ENCODE data around the gene PIGS.

The PIGS gene

DNA sequence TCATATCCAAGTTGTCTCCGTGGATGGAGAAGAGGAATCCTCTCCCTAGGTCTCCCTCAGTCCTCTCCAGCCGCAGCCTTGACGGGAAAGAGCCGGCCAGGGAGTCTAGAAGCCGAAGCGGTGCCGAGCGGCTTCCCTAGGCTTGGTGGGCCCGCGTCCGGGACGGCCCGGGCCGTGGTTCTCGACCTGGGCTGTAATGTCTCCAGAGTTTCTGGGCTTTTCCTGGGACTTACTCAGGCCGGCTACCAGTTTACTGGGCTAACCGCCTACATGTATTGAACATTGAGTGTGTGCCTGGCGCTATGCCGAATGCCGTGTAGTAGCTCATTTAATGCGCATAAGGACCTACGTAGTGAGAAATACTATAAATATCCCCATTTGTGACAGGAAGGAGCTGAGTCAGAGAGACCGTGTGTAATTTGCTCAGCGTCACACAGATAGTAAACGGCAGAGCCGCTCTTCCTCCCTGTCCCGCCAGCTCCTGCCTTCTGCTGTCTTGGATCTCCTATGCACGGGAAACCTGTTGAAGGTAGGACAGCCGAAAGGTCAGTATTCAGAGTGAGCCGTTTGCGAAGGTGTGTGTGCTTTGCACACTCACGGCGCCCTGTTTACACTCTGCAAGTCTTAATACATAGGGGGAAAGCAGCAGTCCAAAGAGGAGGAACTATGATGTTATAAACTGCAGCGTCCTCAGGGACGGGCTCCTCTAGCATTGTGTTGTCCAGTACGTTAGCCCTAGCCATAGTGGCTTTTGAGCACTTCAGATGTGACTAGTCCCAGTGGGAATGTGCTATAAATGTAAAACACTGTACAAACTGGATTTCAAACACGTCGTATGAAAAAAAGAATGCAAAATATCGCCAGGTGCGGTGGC, 28.2 kb upstream of the PIGS start:
- Histone ChIP-seq H2BK5ac (ENCODE audit: low read length) (peak overlapping the region; percentile 76), H3K9ac (ENCODE audit: low read length) (peak overlapping the region; percentile 96), H3K27me3 (ENCODE audit: insufficient read depth, low read length, poor library complexity) (no peaks in the 10 kb centered on the region), H2AK5ac (ENCODE audit: low read length) (no peak overlapping the region), H3K79me1 (ENCODE audit: low read length) (no peaks in the 10 kb centered on the region), H3K79me2 (ENCODE audit: control insufficient read depth, insufficient read depth, low read length) (peaks cover 6% of the 10 kb centered on the region), H3K56ac (ENCODE audit: low read length) (peak overlapping the region; percentile 99), H3K4me1 (ENCODE audit: control insufficient read depth, low read depth, low read length) (peaks cover 3% of the 10 kb centered on the region), H3K4me3 (ENCODE audit: low read length) (peak overlapping the region; percentile 70), H3K23ac (ENCODE audit: low read length) (peak overlapping the region; percentile 96), H3K4me2 (ENCODE audit: low read length) (peak overlapping the region; percentile 99), H4K8ac (ENCODE audit: low read depth, low read length) (no peak overlapping the region), H3K27ac (ENCODE audit: low read depth, low read length) (peak overlapping the region; percentile 31), H3K4ac (ENCODE audit: low read depth, low read length) (no peak overlapping the region), H2BK120ac (ENCODE audit: low read depth, low read length) (no peak overlapping the region), H2BK15ac (replicated peaks; ENCODE audit: low read depth) (no peak overlapping the region), H3K36me3 (ENCODE audit: control insufficient read depth, insufficient read depth, low read length) (no peaks in the 10 kb centered on the region), H4K5ac (ENCODE audit: low read length) (no peak overlapping the region), H3K18ac (ENCODE audit: low read length) (no peak overlapping the region)
- no CpG with 5 or more reads among the region's 40 CpGs for WGBS (ENCODE audit: extremely low coverage, insufficient coverage, low lambda C conversion rate)
- DNase-seq, result no peak

- Histone ChIP-seq H3K4ac (ENCODE audit: low read depth, low read length) (peak within 1 kb of the TSS; percentile 73), H3K79me1 (ENCODE audit: low read length) (no peaks in the 10 kb centered on the region), H3K79me2 (ENCODE audit: control insufficient read depth, insufficient read depth, low read length) (peaks cover 6% of the 10 kb centered on the region), H3K9ac (ENCODE audit: low read length) (peak within 1 kb of the TSS; percentile 96), H3K23ac (ENCODE audit: low read length) (peak within 1 kb of the TSS; percentile 96), H2AK5ac (ENCODE audit: low read length) (no peak within 1 kb of the TSS), H4K5ac (ENCODE audit: low read length) (no peak within 1 kb of the TSS), H4K8ac (ENCODE audit: low read depth, low read length) (no peak within 1 kb of the TSS), H2BK15ac (replicated peaks; ENCODE audit: low read depth) (no peak within 1 kb of the TSS), H3K27ac (ENCODE audit: low read depth, low read length) (peak within 1 kb of the TSS; percentile 31), H3K4me1 (ENCODE audit: control insufficient read depth, low read depth, low read length) (peaks cover 3% of the 10 kb centered on the region), H2BK120ac (ENCODE audit: low read depth, low read length) (no peak within 1 kb of the TSS), H3K18ac (ENCODE audit: low read length) (peak within 1 kb of the TSS; percentile 72), H2BK5ac (ENCODE audit: low read length) (peak within 1 kb of the TSS; percentile 76), H3K4me3 (ENCODE audit: low read length) (peak within 1 kb of the TSS; percentile 93), H3K4me2 (ENCODE audit: low read length) (peak within 1 kb of the TSS; percentile 99), H3K27me3 (ENCODE audit: insufficient read depth, low read length, poor library complexity) (no peaks in the 10 kb centered on the region), H3K36me3 (ENCODE audit: control insufficient read depth, insufficient read depth, low read length) (no peaks in the 10 kb centered on the region), H3K56ac (ENCODE audit: low read length) (peak within 1 kb of the TSS; percentile 99)
- WGBS (ENCODE audit: extremely low coverage, insufficient coverage, low lambda C conversion rate), result no CpG with 5 or more reads among the region's 44 CpGs
- peak; percentile 97 for DNase-seq
Measured at GRCh38 chr17:28598799-28599310, 27.5 kb upstream of the PIGS start, which contains the start of gene SPAG5. TSS of gene SPAG5 (minus strand) at chr17:28599025. CDS start at chr17:28598946, 79 bp downstream.

DNA sequence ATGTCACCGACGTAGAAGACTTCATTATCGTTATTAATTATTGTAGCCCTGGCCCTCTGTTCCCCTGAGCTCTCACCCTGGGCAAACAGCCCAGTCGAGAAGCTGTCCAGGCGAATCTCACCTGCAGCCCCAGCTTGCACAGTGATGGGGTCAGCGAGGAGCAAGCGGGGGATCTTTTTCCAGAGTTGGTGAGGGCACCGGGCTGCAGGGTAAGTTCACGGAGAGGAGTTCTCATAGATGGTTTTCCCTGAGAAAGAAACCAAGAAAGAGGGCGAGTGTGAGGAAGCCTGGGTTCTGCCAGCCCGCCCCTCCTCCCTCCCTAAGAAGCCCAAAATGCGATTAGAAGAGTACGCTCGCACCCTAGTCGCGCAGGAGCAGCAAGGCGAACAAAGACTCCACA, 27.1 kb upstream of the PIGS start:
- no peak overlapping the region for H3K27ac ChIP-seq (ENCODE audit: low read depth, low read length)
- H3K27me3 ChIP-seq (ENCODE audit: insufficient read depth, low read length, poor library complexity), result no peaks in the 10 kb centered on the region
- peak overlapping the region; percentile 80 for H3K9ac ChIP-seq (ENCODE audit: low read length)
- no peak overlapping the region for H4K5ac ChIP-seq (ENCODE audit: low read length)
- peaks cover under 1% of the 10 kb centered on the region for H3K36me3 ChIP-seq (ENCODE audit: control insufficient read depth, insufficient read depth, low read length)
- peaks cover 3% of the 10 kb centered on the region for H3K4me1 ChIP-seq (ENCODE audit: control insufficient read depth, low read depth, low read length)
- no peaks in the 10 kb centered on the region for H3K79me1 ChIP-seq (ENCODE audit: low read length)
- peak overlapping the region; percentile 72 for H3K18ac ChIP-seq (ENCODE audit: low read length)
- no peak for DNase-seq
- no peak overlapping the region for H4K8ac ChIP-seq (ENCODE audit: low read depth, low read length)
- H2BK120ac ChIP-seq (ENCODE audit: low read depth, low read length), result no peak overlapping the region
- H3K4me2 ChIP-seq (ENCODE audit: low read length), result peak overlapping the region; percentile 52
- H3K4me3 ChIP-seq (ENCODE audit: low read length), result peak overlapping the region; percentile 93
- peak overlapping the region; percentile 56 for H3K23ac ChIP-seq (ENCODE audit: low read length)
- WGBS (ENCODE audit: extremely low coverage, insufficient coverage, low lambda C conversion rate), result no CpG with 5 or more reads among the region's 17 CpGs
- peak overlapping the region; percentile 91 for H3K56ac ChIP-seq (ENCODE audit: low read length)
- H3K79me2 ChIP-seq (ENCODE audit: control insufficient read depth, insufficient read depth, low read length), result peaks cover 6% of the 10 kb centered on the region
- H2BK15ac ChIP-seq (replicated peaks; ENCODE audit: low read depth), result no peak overlapping the region
- no peak overlapping the region for H2BK5ac ChIP-seq (ENCODE audit: low read length)
- no peak overlapping the region for H2AK5ac ChIP-seq (ENCODE audit: low read length)
- H3K4ac ChIP-seq (ENCODE audit: low read depth, low read length), result peak overlapping the region; percentile 73

- peak overlapping the region; percentile 80 for H3K9ac ChIP-seq (ENCODE audit: low read length)
- peaks cover 6% of the 10 kb centered on the region for H3K79me2 ChIP-seq (ENCODE audit: control insufficient read depth, insufficient read depth, low read length)
- peak overlapping the region; percentile 52 for H3K4me2 ChIP-seq (ENCODE audit: low read length)
- H3K4me1 ChIP-seq (ENCODE audit: control insufficient read depth, low read depth, low read length), result peaks cover 3% of the 10 kb centered on the region
- no peak overlapping the region for H2AK5ac ChIP-seq (ENCODE audit: low read length)
- no peak overlapping the region for H2BK5ac ChIP-seq (ENCODE audit: low read length)
- no CpG with 5 or more reads among the region's 5 CpGs for WGBS (ENCODE audit: extremely low coverage, insufficient coverage, low lambda C conversion rate)
- no peak overlapping the region for H2BK120ac ChIP-seq (ENCODE audit: low read depth, low read length)
- H3K56ac ChIP-seq (ENCODE audit: low read length), result peak overlapping the region; percentile 91
- peak; percentile 19 for DNase-seq
- H4K8ac ChIP-seq (ENCODE audit: low read depth, low read length), result no peak overlapping the region
- H3K23ac ChIP-seq (ENCODE audit: low read length), result no peak overlapping the region
- H3K36me3 ChIP-seq (ENCODE audit: control insufficient read depth, insufficient read depth, low read length), result peaks cover 6% of the 10 kb centered on the region
- no peaks in the 10 kb centered on the region for H3K79me1 ChIP-seq (ENCODE audit: low read length)
- H3K18ac ChIP-seq (ENCODE audit: low read length), result no peak overlapping the region
- H4K5ac ChIP-seq (ENCODE audit: low read length), result no peak overlapping the region
- peak overlapping the region; percentile 93 for H3K4me3 ChIP-seq (ENCODE audit: low read length)
- H3K27me3 ChIP-seq (ENCODE audit: insufficient read depth, low read length, poor library complexity), result no peaks in the 10 kb centered on the region
- no peak overlapping the region for H2BK15ac ChIP-seq (replicated peaks; ENCODE audit: low read depth)
- H3K4ac ChIP-seq (ENCODE audit: low read depth, low read length), result peak overlapping the region; percentile 73
- H3K27ac ChIP-seq (ENCODE audit: low read depth, low read length), result no peak overlapping the region
Measured at GRCh38 chr17:28597606-28598383, 26.5 kb upstream of the PIGS start.

GRCh38 chr17:28592260-28592659, 20.9 kb upstream of the PIGS start:
- Histone ChIP-seq H3K18ac (ENCODE audit: low read length) (no peak overlapping the region), H3K56ac (ENCODE audit: low read length) (no peak overlapping the region), H3K79me1 (ENCODE audit: low read length) (peaks cover 9% of the 10 kb centered on the region), H3K9ac (ENCODE audit: low read length) (no peak overlapping the region), H4K8ac (ENCODE audit: low read depth, low read length) (no peak overlapping the region), H2BK5ac (ENCODE audit: low read length) (no peak overlapping the region), H3K27ac (ENCODE audit: low read depth, low read length) (no peak overlapping the region), H3K27me3 (ENCODE audit: insufficient read depth, low read length, poor library complexity) (no peaks in the 10 kb centered on the region), H2BK120ac (ENCODE audit: low read depth, low read length) (no peak overlapping the region), H4K5ac (ENCODE audit: low read length) (no peak overlapping the region), H3K23ac (ENCODE audit: low read length) (no peak overlapping the region), H3K4ac (ENCODE audit: low read depth, low read length) (no peak overlapping the region), H3K36me3 (ENCODE audit: control insufficient read depth, insufficient read depth, low read length) (peaks cover 30% of the 10 kb centered on the region), H3K79me2 (ENCODE audit: control insufficient read depth, insufficient read depth, low read length) (peaks cover under 1% of the 10 kb centered on the region), H2AK5ac (ENCODE audit: low read length) (no peak overlapping the region), H3K4me2 (ENCODE audit: low read length) (no peak overlapping the region), H3K4me1 (ENCODE audit: control insufficient read depth, low read depth, low read length) (no peaks in the 10 kb centered on the region), H2BK15ac (replicated peaks; ENCODE audit: low read depth) (no peak overlapping the region), H3K4me3 (ENCODE audit: low read length) (no peak overlapping the region)
- DNase-seq, result no peak
- WGBS (ENCODE audit: extremely low coverage, insufficient coverage, low lambda C conversion rate), result no CpG with 5 or more reads among the region's 4 CpGs

All from mesendoderm (in vitro differentiated cells).